Sigmoid colon (tissue), 4 donors: ENCODE results near the gene ASTN1.

Experiments used
- EP300 ChIP-seq, 4 donors: sonication (generic); formaldehyde crosslinking; IDR thresholded peaks; one replicate each; pipeline ENCODE4 v1.6.1; 2017; ENCODE audit warnings: antibody characterized with exemption in 4 of 4
- POLR2A ChIP-seq, 2 donors: fragments of 450-650 bp; IDR thresholded peaks; one replicate each; pipeline ENCODE4 v1.6.1; 2016; ENCODE audit warnings: antibody characterized with exemption in 2 of 2, mild to moderate bottlenecking in 2 of 2, moderate library complexity in 2 of 2
- TF ChIP-seq, protein P1 (sequence below), 4 experiments: fragments of 450-650 bp in 3 of 4; fragments of 200-600 bp in 1 of 4; IDR thresholded peaks; one replicate each; pipeline ENCODE4 v1.5.1; 2016 to 2019; ENCODE audit warnings: antibody characterized with exemption in 4 of 4, mild to moderate bottlenecking in 3 of 4, moderate library complexity in 2 of 4

- TF ChIP-seq EP300 (IDR thresholded peaks at IDR 0.05) (no peak), POLR2A (IDR thresholded peaks at IDR 0.05) (no peak)
- TF ChIP-seq, protein P1, sequence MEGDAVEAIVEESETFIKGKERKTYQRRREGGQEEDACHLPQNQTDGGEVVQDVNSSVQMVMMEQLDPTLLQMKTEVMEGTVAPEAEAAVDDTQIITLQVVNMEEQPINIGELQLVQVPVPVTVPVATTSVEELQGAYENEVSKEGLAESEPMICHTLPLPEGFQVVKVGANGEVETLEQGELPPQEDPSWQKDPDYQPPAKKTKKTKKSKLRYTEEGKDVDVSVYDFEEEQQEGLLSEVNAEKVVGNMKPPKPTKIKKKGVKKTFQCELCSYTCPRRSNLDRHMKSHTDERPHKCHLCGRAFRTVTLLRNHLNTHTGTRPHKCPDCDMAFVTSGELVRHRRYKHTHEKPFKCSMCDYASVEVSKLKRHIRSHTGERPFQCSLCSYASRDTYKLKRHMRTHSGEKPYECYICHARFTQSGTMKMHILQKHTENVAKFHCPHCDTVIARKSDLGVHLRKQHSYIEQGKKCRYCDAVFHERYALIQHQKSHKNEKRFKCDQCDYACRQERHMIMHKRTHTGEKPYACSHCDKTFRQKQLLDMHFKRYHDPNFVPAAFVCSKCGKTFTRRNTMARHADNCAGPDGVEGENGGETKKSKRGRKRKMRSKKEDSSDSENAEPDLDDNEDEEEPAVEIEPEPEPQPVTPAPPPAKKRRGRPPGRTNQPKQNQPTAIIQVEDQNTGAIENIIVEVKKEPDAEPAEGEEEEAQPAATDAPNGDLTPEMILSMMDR (IDR thresholded peaks at IDR 0.05): no peak
Measured at GRCh38 chr1:177146499-177146898, 18.0 kb downstream of the ASTN1 start.
